Stimulated activated CD8-positive, alpha-beta memory T cell treated with anti-CD3 and anti-CD28 coated beads, Interleukin-15, amount 100 ng/mL, for 1 hour (primary cell): ENCODE measurements around the gene IL1RAPL1.
"Not testable (repeated sequence)": the region's sequence is repeated elsewhere in the genome, so short reads cannot be mapped to it uniquely, and the experiment has no call there.

ENCODE experiments used
- DNase-seq: peaks from one replicate; pipeline ENCODE4 v3.0.0-alpha.2; 2020; ENCODE audit warnings: low read depth

Gene IL1RAPL1

GRCh38 chrX:28787206-28787605 lies 200.0 kb downstream of the IL1RAPL1 start:
- DNase-seq, result no peak

- DNase-seq, result not testable (repeated sequence)
Measured at GRCh38 chrX:28800671-28801070, 213.4 kb downstream of the IL1RAPL1 start.

- DNase-seq, result no peak
Measured at GRCh38 chrX:28802625-28803024, 215.4 kb downstream of the IL1RAPL1 start.

- DNase-seq, result no peak
Measured at GRCh38 chrX:28835991-28836390, 248.7 kb downstream of the IL1RAPL1 start.

- no peak for DNase-seq
Measured at GRCh38 chrX:28843817-28844216, 256.6 kb downstream of the IL1RAPL1 start.

- no peak for DNase-seq
Measured at GRCh38 chrX:28847423-28847822, 260.2 kb downstream of the IL1RAPL1 start.

GRCh38 chrX:28848707-28849106 lies 261.5 kb downstream of the IL1RAPL1 start:
- no peak for DNase-seq

GRCh38 chrX:28850955-28851354 lies 263.7 kb downstream of the IL1RAPL1 start:
- no peak for DNase-seq

- no peak for DNase-seq
Measured at GRCh38 chrX:28851871-28852270, 264.6 kb downstream of the IL1RAPL1 start.

- DNase-seq, result no peak
Measured at GRCh38 chrX:28854637-28855036, 267.4 kb downstream of the IL1RAPL1 start.

- no peak for DNase-seq
Measured at GRCh38 chrX:28876408-28876807, 289.2 kb downstream of the IL1RAPL1 start.

GRCh38 chrX:28876901-28877300 lies 289.7 kb downstream of the IL1RAPL1 start:
- no peak for DNase-seq

GRCh38 chrX:28880136-28880535 lies 292.9 kb downstream of the IL1RAPL1 start:
- no peak for DNase-seq

- DNase-seq, result no peak
Measured at GRCh38 chrX:28884823-28885222, 297.6 kb downstream of the IL1RAPL1 start.

GRCh38 chrX:28888416-28888815 lies 301.2 kb downstream of the IL1RAPL1 start:
- DNase-seq, result no peak

GRCh38 chrX:28889591-28890090 lies 302.4 kb downstream of the IL1RAPL1 start:
- DNase-seq, result no peak

GRCh38 chrX:28901637-28902036 lies 314.4 kb downstream of the IL1RAPL1 start:
- no peak for DNase-seq

- DNase-seq, result no peak
Measured at GRCh38 chrX:28910487-28910886, 323.2 kb downstream of the IL1RAPL1 start.

GRCh38 chrX:28920153-28920943 lies 333.1 kb downstream of the IL1RAPL1 start:
- DNase-seq, result no peak

GRCh38 chrX:28922106-28922505 lies 334.9 kb downstream of the IL1RAPL1 start:
- no peak for DNase-seq

GRCh38 chrX:28946846-28947245 lies 359.6 kb downstream of the IL1RAPL1 start:
- DNase-seq, result no peak

GRCh38 chrX:28960063-28960462 lies 372.8 kb downstream of the IL1RAPL1 start:
- no peak for DNase-seq

- no peak for DNase-seq
Measured at GRCh38 chrX:28966331-28966730, 379.1 kb downstream of the IL1RAPL1 start.

GRCh38 chrX:28969126-28969525 lies 381.9 kb downstream of the IL1RAPL1 start:
- DNase-seq, result no peak
